Measurements from ENCODE around the gene WNT3A.

- TF ChIP-seq CTCF (IDR thresholded peaks at IDR 0.05) (no peak), POLR2A (IDR thresholded peaks at IDR 0.05) (no peak), POLR2AphosphoS5 (IDR thresholded peaks at IDR 0.05) (no peak)
These were observed 19.6 kb upstream of the WNT3A start for GRCh38 chr1:227987181-227987580.

All from breast epithelium (tissue), 3 donors.